GM12878 (cell line): ENCODE data around the gene CEND1. TPM values are rescaled to one million over a fixed set of nuclear protein-coding genes. Genes with fewer than 3 reads are reported as not detected.

Source experiments
- BACH1 ChIP-seq: fragments of 450-650 bp; IDR thresholded peaks from 2 replicates; pipeline ENCODE4 v1.6.1; 2017; ENCODE audit warnings: mild to moderate bottlenecking, borderline replicate concordance
- BHLHE40 ChIP-seq, 2 experiments: fragments of 450-650 bp in 1 of 2; IDR thresholded peaks; 2 replicates each; pipeline ENCODE4 v1.6.1; 2011 to 2017; ENCODE audit warnings: low read depth in 2 of 2, borderline replicate concordance in 1 of 2, improper control_type of control experiment in 1 of 2, low read length in 1 of 2, mild to moderate bottlenecking in 1 of 2
- CHD2 ChIP-seq: IDR thresholded peaks from 2 replicates; pipeline ENCODE4 v1.6.1; 2011; ENCODE audit warnings: low read depth, low read length, improper control_type of control experiment, borderline replicate concordance
- CREM ChIP-seq: IDR thresholded peaks from 2 replicates; pipeline ENCODE4 v1.6.1; 2014; ENCODE audit warnings: antibody characterized with exemption, low read depth
- CTCF ChIP-seq, 3 experiments: IDR thresholded peaks in 2 of 3; conservative IDR thresholded peaks in 1 of 3; 2 replicates each; pipeline ENCODE4 v1.5.1; 2011; ENCODE audit warnings: low read depth in 3 of 3, low read length in 3 of 3, mild to moderate bottlenecking in 3 of 3, control low read depth in 2 of 3, moderate library complexity in 2 of 3, inconsistent platforms in 1 of 3, mixed read lengths in 1 of 3; ENCODE audit not compliant: control insufficient read depth in 2 of 3, insufficient read depth in 1 of 3; ENCODE audit errors: extremely low read depth in 1 of 3
- DPF2 ChIP-seq: fragments of 450-650 bp; IDR thresholded peaks from 2 replicates; pipeline ENCODE4 v1.6.1; 2017; ENCODE audit warnings: mild to moderate bottlenecking
- EP300 ChIP-seq, 2 experiments: fragments of 150-350 bp in 1 of 2; IDR thresholded peaks; 2 replicates each; pipeline ENCODE4 v1.6.1; 2011 to 2012; ENCODE audit warnings: low read depth in 2 of 2, low read length in 2 of 2, borderline replicate concordance in 1 of 2, improper control_type of control experiment in 1 of 2, inconsistent platforms in 1 of 2; ENCODE audit not compliant: control insufficient read depth in 1 of 2
- HCFC1 ChIP-seq: fragments of 150-350 bp; IDR thresholded peaks from 2 replicates; pipeline ENCODE4 v1.6.1; 2014; ENCODE audit warnings: low read length
- LARP7 ChIP-seq: fragments of 450-650 bp; IDR thresholded peaks from 2 replicates; pipeline ENCODE4 v1.6.1; 2017; ENCODE audit warnings: mild to moderate bottlenecking
- NFXL1 ChIP-seq: fragments of 450-650 bp; IDR thresholded peaks from 2 replicates; pipeline ENCODE4 v1.6.1; 2017; ENCODE audit warnings: antibody characterized with exemption, mild to moderate bottlenecking, borderline replicate concordance
- NFYB ChIP-seq: IDR thresholded peaks from 2 replicates; pipeline ENCODE4 v1.6.1; 2011; ENCODE audit warnings: low read depth, mild to moderate bottlenecking, low read length, improper control_type of control experiment, moderate library complexity; ENCODE audit not compliant: insufficient read depth
- NR2F1 ChIP-seq: fragments of 450-650 bp; conservative IDR thresholded peaks from 2 replicates; pipeline ENCODE4 v1.6.1; 2017; ENCODE audit warnings: mild to moderate bottlenecking
- PAX5 ChIP-seq: IDR thresholded peaks from 2 replicates; pipeline ENCODE4 v1.6.1; 2011; ENCODE audit warnings: low read depth, low read length, borderline replicate concordance
- POLR2A ChIP-seq: IDR thresholded peaks from 2 replicates; pipeline ENCODE4 v1.6.1; 2011; ENCODE audit warnings: low read depth, mild to moderate bottlenecking, low read length
- POLR2AphosphoS2 ChIP-seq: IDR thresholded peaks from 2 replicates; pipeline ENCODE4 v1.6.1; 2011; ENCODE audit warnings: low read depth, mild to moderate bottlenecking, low read length, improper control_type of control experiment, moderate library complexity
- RB1 ChIP-seq: fragments of 450-650 bp; formaldehyde crosslinking; IDR thresholded peaks from 2 replicates; pipeline ENCODE4 v1.6.1; 2017; ENCODE audit warnings: mild to moderate bottlenecking, borderline replicate concordance
- RFX5 ChIP-seq: IDR thresholded peaks from 2 replicates; pipeline ENCODE4 v1.6.1; 2011; ENCODE audit warnings: low read depth, low read length, improper control_type of control experiment
- SIX5 ChIP-seq: IDR thresholded peaks from 2 replicates; pipeline ENCODE4 v1.6.1; 2011; ENCODE audit warnings: mild to moderate bottlenecking, low read depth, low read length, moderate library complexity; ENCODE audit not compliant: severe bottlenecking
- SMARCA5 ChIP-seq: fragments of 450-650 bp; IDR thresholded peaks from 2 replicates; pipeline ENCODE4 v1.6.1; 2017; ENCODE audit warnings: mild to moderate bottlenecking
- TAF1 ChIP-seq: IDR thresholded peaks from 2 replicates; pipeline ENCODE4 v1.6.1; 2011; ENCODE audit warnings: mild to moderate bottlenecking, low read depth, low read length, borderline replicate concordance
- TCF3 ChIP-seq: IDR thresholded peaks from 2 replicates; pipeline ENCODE4 v1.6.1; 2012; ENCODE audit warnings: low read depth, mild to moderate bottlenecking, low read length, borderline replicate concordance; ENCODE audit not compliant: insufficient read depth
- TCF7 ChIP-seq: IDR thresholded peaks from 2 replicates; pipeline ENCODE4 v1.6.1; 2014; ENCODE audit warnings: antibody characterized with exemption, borderline replicate concordance
- ZBED1 ChIP-seq: IDR thresholded peaks from 2 replicates; pipeline ENCODE4 v1.6.1; 2016; ENCODE audit warnings: borderline replicate concordance
- ZNF622 ChIP-seq: fragments of 450-650 bp; IDR thresholded peaks from 2 replicates; pipeline ENCODE4 v1.6.1; 2017; ENCODE audit warnings: mild to moderate bottlenecking, inconsistent platforms
- ZNF687 ChIP-seq: fragments of 450-650 bp; IDR thresholded peaks from 2 replicates; pipeline ENCODE4 v1.6.1; 2017; ENCODE audit warnings: mild to moderate bottlenecking, moderate library complexity
- polyA plus RNA-seq, 11 experiments: library from polyadenylated mRNA; depleted of rRNA in 4 of 11; unstranded in 6 of 11; stranded (reverse) in 5 of 11; fragments of >200 nt; fragmentation: Nextera tagmentation in 4 of 11; fragmentation: Illumina TruSeq in 1 of 11; extraction: Ambion mirVana in 4 of 11; extraction: Trizol in 1 of 11; gene quantifications; 1 replicate in 1 of 11; 2 replicates in 10 of 11; pipeline versions ENCODE4 v1.2.1 to v1.2.3, GENCODE V29; 2011 to 2016; ENCODE audit warnings: inconsistent platforms in 2 of 11, missing spikeins in 2 of 11, low read depth in 1 of 11
- total RNA-seq, 4 experiments: library from RNA; depleted of rRNA in 3 of 4; stranded (reverse); fragments of >200 nt in 3 of 4; fragmentation: Illumina TruSeq in 1 of 4; extraction: Trizol in 1 of 4; gene quantifications; 2 replicates each; pipeline versions ENCODE4 v1.2.1 to v1.2.3, GENCODE V29; 2013 to 2021

The CEND1 gene
- total and polyA plus RNA-seq, 10 of the 15 experiments (the other 5 are each of a cell fraction or from before 2014, with no cell fraction given) = 0.31 to 13.6 (median 7.2) TPM; not detected in 1

GRCh38 chr11:747158-748006 is 42.5 kb downstream of the CEND1 start, which contains the start of gene TALDO1 (continued):
- TF ChIP-seq NR2F1 = 0 out of 2 replicates have a peak, but pooled peaks have one; percentile 41
- 0 out of 2 replicates have a peak, but pooled peaks have one; percentile 21 for TF ChIP-seq HCFC1
- TF ChIP-seq LARP7 = peak; percentile 85
- TF ChIP-seq PAX5 = no peak
- peak; percentile 90; the same call in 1 of the 2 replicates for TF ChIP-seq RB1
- TF ChIP-seq CTCF (IDR thresholded peaks at IDR 0.05 in 2 of 3, conservative IDR thresholded peaks at IDR 0.05 in 1 of 3; ENCODE audit: control insufficient read depth in 2 of 3, extremely low read depth in 1 of 3, insufficient read depth in 1 of 3, low read depth in 3 of 3, low read length in 3 of 3) = peak in 2 of 3 experiments; percentile 21 to 35; a peak in 2 of 6 replicates
- no peak for TF ChIP-seq EP300 (IDR thresholded peaks at IDR 0.05; ENCODE audit: borderline replicate concordance in 1 of 2, control insufficient read depth in 1 of 2, low read depth in 2 of 2, low read length in 2 of 2)
- no peak for TF ChIP-seq ZBED1
- TF ChIP-seq CREM = no peak
- 0 out of 2 replicates have a peak, but pooled peaks have one; percentile 64 for TF ChIP-seq TCF3
- peak; percentile 62; the same call in 1 of the 2 replicates for TF ChIP-seq TAF1
- no peak for TF ChIP-seq TCF7
- peak; percentile 85; the same call in 1 of the 2 replicates for TF ChIP-seq NFYB
- peak; percentile 80 for TF ChIP-seq BACH1
- no peak for TF ChIP-seq RFX5
- TF ChIP-seq DPF2 = peak; percentile 73
- no peak for TF ChIP-seq SIX5
- peak; percentile 62 for TF ChIP-seq POLR2AphosphoS2
- no peak for TF ChIP-seq CHD2
- peak; percentile 9 to 65; a peak in 2 of 4 replicates for TF ChIP-seq BHLHE40 (IDR thresholded peaks at IDR 0.05; ENCODE audit: borderline replicate concordance in 1 of 2, low read depth in 2 of 2, low read length in 1 of 2)
- no peak for TF ChIP-seq ZNF622
- peak; percentile 60; the same call in 1 of the 2 replicates for TF ChIP-seq ZNF687
- TF ChIP-seq POLR2A = peak; percentile 86
- TF ChIP-seq NFXL1 = no peak
- TF ChIP-seq SMARCA5 = peak; percentile 91
